HEK293T (cell line): ENCODE results near the gene MFF.

Source experiments
- CTCF ChIA-PET: fragments of 350-600 bp; formaldehyde crosslinking; extraction: SDS; loops from one replicate; lab custom pipeline; 2021; ENCODE audit warnings: antibody characterized with exemption, inconsistent platforms; lab: Yijun Ruan, JAX
- POLR2A ChIA-PET: fragments of 350-600 bp; formaldehyde crosslinking; extraction: SDS; loops from one replicate; lab custom pipeline; 2020; ENCODE audit warnings: antibody characterized with exemption, inconsistent platforms; lab: Yijun Ruan, JAX
- DNase-seq: peaks from one replicate; pipeline ENCODE4 v3.0.0; 2012; ENCODE audit warnings: mixed read lengths; ENCODE audit errors: extremely low spot score
- ARNT ChIP-seq: fragments of 450-650 bp; IDR thresholded peaks from 2 replicates; pipeline ENCODE4 v1.6.1; 2017; ENCODE audit warnings: mild to moderate bottlenecking
- BHLHE40 ChIP-seq: fragments of 450-650 bp; IDR thresholded peaks from 2 replicates; pipeline ENCODE4 v1.6.1; 2016; ENCODE audit warnings: mild to moderate bottlenecking, moderate library complexity, borderline replicate concordance
- CTBP1 ChIP-seq: fragments of 450-650 bp; IDR thresholded peaks from 2 replicates; pipeline ENCODE4 v1.6.1; 2016; ENCODE audit warnings: borderline replicate concordance
- ELF4 ChIP-seq: fragments of 450-650 bp; IDR thresholded peaks from 2 replicates; pipeline ENCODE4 v1.6.1; 2017; ENCODE audit warnings: antibody characterized with exemption
- FOXA1 ChIP-seq: fragments of 450-650 bp; IDR thresholded peaks from 2 replicates; pipeline ENCODE4 v1.6.1; 2016; ENCODE audit warnings: mild to moderate bottlenecking
- FOXK2 ChIP-seq: fragments of 450-650 bp; IDR thresholded peaks from 2 replicates; pipeline ENCODE4 v1.6.1; 2016; ENCODE audit warnings: mild to moderate bottlenecking
- FOXM1 ChIP-seq: fragments of 450-650 bp; IDR thresholded peaks from 2 replicates; pipeline ENCODE4 v1.6.1; 2017; ENCODE audit warnings: mild to moderate bottlenecking, borderline replicate concordance
- HDGF ChIP-seq: fragments of 450-650 bp; IDR thresholded peaks from 2 replicates; pipeline ENCODE4 v1.6.1; 2017; ENCODE audit warnings: antibody characterized with exemption, borderline replicate concordance
- L3MBTL2 ChIP-seq: fragments of 450-650 bp; conservative IDR thresholded peaks from 2 replicates; pipeline ENCODE4 v1.6.1; 2016; ENCODE audit warnings: mild to moderate bottlenecking
- LEF1 ChIP-seq: fragments of 450-650 bp; IDR thresholded peaks from 2 replicates; pipeline ENCODE4 v1.6.1; 2017; ENCODE audit warnings: mild to moderate bottlenecking, borderline replicate concordance
- NFRKB ChIP-seq: fragments of 450-650 bp; IDR thresholded peaks from 2 replicates; pipeline ENCODE4 v1.6.1; 2016; ENCODE audit warnings: mild to moderate bottlenecking, moderate library complexity
- PKNOX1 ChIP-seq: fragments of 450-650 bp; IDR thresholded peaks from 2 replicates; pipeline ENCODE4 v1.6.1; 2016
- SP1 ChIP-seq: fragments of 450-650 bp; IDR thresholded peaks from 2 replicates; pipeline ENCODE4 v1.6.1; 2017
- SUZ12 ChIP-seq: fragments of 450-650 bp; IDR thresholded peaks from 2 replicates; pipeline ENCODE4 v1.6.1; 2016; ENCODE audit warnings: mild to moderate bottlenecking
- TARDBP ChIP-seq: fragments of 450-650 bp; IDR thresholded peaks from 2 replicates; pipeline ENCODE4 v1.6.1; 2016
- ZNF384 ChIP-seq: fragments of 450-650 bp; IDR thresholded peaks from 2 replicates; pipeline ENCODE4 v1.6.1; 2016

Gene MFF

GRCh38 chr2:227311861-227312506, 13.1 kb upstream of the MFF start:
- no peak for DNase-seq
- TF ChIP-seq SP1: no peak
- no peak for TF ChIP-seq LEF1
- no peak for TF ChIP-seq BHLHE40
- POLR2A ChIA-PET: no interaction called here
- CTCF ChIA-PET: no interaction called here

- ChIA-PET POLR2A (no interaction called here), CTCF (no interaction called here)
- no peak for DNase-seq
- no peak for TF ChIP-seq SUZ12
- no peak for TF ChIP-seq ELF4
- no peak for TF ChIP-seq HDGF
- TF ChIP-seq CTBP1: no peak
- no peak for TF ChIP-seq FOXM1
- TF ChIP-seq NFRKB: no peak
- TF ChIP-seq LEF1: no peak
- TF ChIP-seq PKNOX1: no peak
- TF ChIP-seq FOXA1: no peak
- no peak for TF ChIP-seq TARDBP
- TF ChIP-seq BHLHE40: no peak
- TF ChIP-seq SP1: no peak
These were observed 12.5 kb upstream of the MFF start for GRCh38 chr2:227312579-227312978.

DNA sequence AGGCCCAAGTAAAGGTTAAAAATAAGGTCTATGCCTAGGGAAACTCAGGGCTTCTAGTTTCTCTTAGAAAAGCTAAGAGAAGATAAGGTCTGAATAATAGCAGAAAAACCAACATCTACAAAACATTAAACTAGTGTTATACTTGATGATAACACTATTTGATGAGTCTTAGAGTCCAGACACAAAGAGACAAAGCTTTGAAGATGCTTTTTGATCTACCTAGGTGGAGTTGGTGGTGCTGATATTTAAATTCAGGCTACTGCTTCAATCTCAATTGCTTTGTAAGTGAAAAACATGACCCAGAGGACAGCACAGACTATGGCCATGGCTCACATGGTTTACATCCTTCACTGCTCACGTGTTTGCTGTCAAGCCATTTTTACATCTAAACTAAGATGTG, 11.7 kb upstream of the MFF start:
- CTCF ChIA-PET: no interaction called here

DNA sequence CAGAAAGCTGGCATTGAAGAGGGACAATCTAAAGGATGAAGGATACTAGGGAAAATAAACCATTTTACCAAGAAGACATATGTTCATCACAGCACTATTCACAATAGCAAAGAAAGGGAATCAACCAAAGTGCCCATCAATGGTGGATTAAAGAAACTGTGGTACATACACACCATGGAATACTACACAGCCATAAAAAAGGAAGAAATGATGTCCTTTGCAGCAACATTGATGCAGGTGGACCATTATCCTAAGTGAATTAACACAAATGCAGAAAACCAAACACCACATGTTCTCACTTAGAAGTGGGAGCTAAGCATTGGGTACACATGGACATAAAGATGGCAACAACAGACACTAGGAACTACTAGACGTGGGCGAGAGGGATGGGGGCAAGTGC, 7.2 kb upstream of the MFF start:
- TF ChIP-seq ELF4 (no peak), NFRKB (no peak), TARDBP (no peak), ZNF384 (no peak), LEF1 (no peak), CTBP1 (no peak), HDGF (no peak), BHLHE40 (no peak), PKNOX1 (no peak), L3MBTL2 (no peak), FOXM1 (no peak), ARNT (no peak), SP1 (no peak)
- DNase-seq: no peak
- POLR2A ChIA-PET: no interaction called here
- CTCF ChIA-PET: no interaction called here

More for the DNA sequence above, 11.7 kb upstream of the MFF start:
- TF ChIP-seq SUZ12: no peak
- TF ChIP-seq FOXK2: no peak
- no peak for TF ChIP-seq ELF4
- no peak for TF ChIP-seq NFRKB
- TF ChIP-seq ARNT: no peak
- no peak for TF ChIP-seq HDGF
- TF ChIP-seq ZNF384: no peak
- no peak for TF ChIP-seq CTBP1
- no peak for TF ChIP-seq PKNOX1
- TF ChIP-seq L3MBTL2: no peak
- no peak for TF ChIP-seq BHLHE40
- no peak for TF ChIP-seq LEF1
- TF ChIP-seq TARDBP: no peak
- TF ChIP-seq FOXA1: no peak
- TF ChIP-seq SP1: no peak
- POLR2A ChIA-PET: no interaction called here
- no peak for DNase-seq

GRCh38 chr2:227320305-227321094, 4.6 kb upstream of the MFF start:
- DNase-seq: no peak
- CTCF ChIA-PET: no interaction called here
- POLR2A ChIA-PET: no interaction called here
- TF ChIP-seq CTBP1 (no peak), FOXA1 (no peak)

- ChIA-PET POLR2A (no interaction called here), CTCF (no interaction called here)
- TF ChIP-seq FOXK2 (no peak), L3MBTL2 (no peak), HDGF (no peak), PKNOX1 (no peak), TARDBP (no peak), FOXA1 (no peak), BHLHE40 (no peak), ELF4 (no peak), ZNF384 (no peak), FOXM1 (no peak), SP1 (no peak)
- no peak for DNase-seq
These were observed 2.4 kb upstream of the MFF start for GRCh38 chr2:227322530-227323205.
